H9 (cell line): ENCODE measurements around the gene DPYSL5. TPM values are rescaled to one million over a fixed set of nuclear protein-coding genes. Genes with fewer than 3 reads are reported as not detected.

Experiments
- DNase-seq: peaks from one replicate; pipeline ENCODE4 v3.0.0-alpha.2; 2017
- H2AFZ ChIP-seq: one replicate; pipeline ENCODE4 v1.6.1; 2013; ENCODE audit warnings: mild to moderate bottlenecking, low read length, control low read depth, moderate library complexity
- H2AK5ac ChIP-seq: 2 replicates; pipeline ENCODE4 v1.6.1; 2013; ENCODE audit warnings: low read length, control low read depth, mixed read lengths; ENCODE audit not compliant: insufficient read length
- H2BK120ac ChIP-seq: one replicate; pipeline ENCODE4 v1.6.1; 2013; ENCODE audit warnings: low read depth, mild to moderate bottlenecking, low read length, control low read depth, inconsistent platforms; ENCODE audit not compliant: poor library complexity, severe bottlenecking
- H2BK12ac ChIP-seq: 2 replicates; pipeline ENCODE4 v1.6.1; 2013; ENCODE audit warnings: low read length, control low read depth, mixed read lengths, low read depth; ENCODE audit not compliant: insufficient read length
- H2BK15ac ChIP-seq: 2 replicates; pipeline ENCODE4 v1.6.1; 2013; ENCODE audit warnings: low read depth, low read length, control low read depth
- H2BK20ac ChIP-seq: one replicate; pipeline ENCODE4 v1.6.1; 2013; ENCODE audit warnings: low read depth, mild to moderate bottlenecking, low read length, control low read depth, inconsistent platforms; ENCODE audit not compliant: poor library complexity, severe bottlenecking
- H2BK5ac ChIP-seq: 2 replicates; pipeline ENCODE4 v1.6.1; 2013; ENCODE audit warnings: low read length, control low read depth, mixed read lengths; ENCODE audit not compliant: insufficient read length
- H3K14ac ChIP-seq: 2 replicates; pipeline ENCODE4 v1.6.1; 2013; ENCODE audit warnings: low read length, control low read depth; ENCODE audit not compliant: insufficient read depth
- H3K18ac ChIP-seq: 2 replicates; pipeline ENCODE4 v1.6.1; 2013; ENCODE audit warnings: low read depth, mild to moderate bottlenecking, mixed read lengths, low read length, control low read depth; ENCODE audit not compliant: insufficient read length
- H3K23ac ChIP-seq: 2 replicates; pipeline ENCODE4 v1.6.1; 2013; ENCODE audit warnings: low read length, control low read depth, mixed read lengths, low read depth; ENCODE audit not compliant: insufficient read length
- H3K23me2 ChIP-seq: 2 replicates; pipeline ENCODE4 v1.6.1; 2013; ENCODE audit warnings: low read depth, mild to moderate bottlenecking, mixed read lengths, low read length, control low read depth; ENCODE audit not compliant: insufficient read length, poor library complexity, severe bottlenecking
- H3K27ac ChIP-seq: 2 replicates; pipeline ENCODE4 v1.5.1; 2013; ENCODE audit warnings: low read length, control low read depth, mixed read lengths, low read depth; ENCODE audit not compliant: insufficient read length
- H3K27me3 ChIP-seq: 2 replicates; pipeline ENCODE4 v1.6.1; 2013; ENCODE audit warnings: low read length, control low read depth, inconsistent platforms; ENCODE audit not compliant: insufficient read depth
- H3K4ac ChIP-seq: 2 replicates; pipeline ENCODE4 v1.6.1; 2013; ENCODE audit warnings: low read depth, mild to moderate bottlenecking, control low read depth, inconsistent platforms, low read length, moderate library complexity
- H3K4me1 ChIP-seq: 2 replicates; pipeline ENCODE4 v1.6.1; 2013; ENCODE audit warnings: low read length, control low read depth, inconsistent platforms; ENCODE audit not compliant: insufficient read depth
- H3K4me2 ChIP-seq: 2 replicates; pipeline ENCODE4 v1.6.1; 2013; ENCODE audit warnings: low read length, control low read depth, mixed read lengths; ENCODE audit not compliant: insufficient read length, insufficient read depth
- H3K56ac ChIP-seq: 2 replicates; pipeline ENCODE4 v1.6.1; 2013; ENCODE audit warnings: low read depth, mild to moderate bottlenecking, mixed read lengths, low read length, control low read depth; ENCODE audit not compliant: insufficient read length
- H3K79me1 ChIP-seq: 2 replicates; pipeline ENCODE4 v1.6.1; 2013; ENCODE audit warnings: low read depth, mild to moderate bottlenecking, moderate library complexity, low read length, control low read depth, inconsistent platforms; ENCODE audit not compliant: insufficient read depth, poor library complexity, severe bottlenecking
- H3K79me2 ChIP-seq: 2 replicates; pipeline ENCODE4 v1.6.1; 2013; ENCODE audit warnings: low read length, control low read depth, inconsistent platforms; ENCODE audit not compliant: insufficient read depth
- H3K9ac ChIP-seq: 2 replicates; pipeline ENCODE4 v1.6.1; 2013; ENCODE audit warnings: low read length, control low read depth, mixed read lengths; ENCODE audit not compliant: insufficient read length; ENCODE audit errors: extremely low read depth
- H3K9me3 ChIP-seq: one replicate; pipeline ENCODE4 v1.6.1; 2013; ENCODE audit warnings: low read depth, low read length, inconsistent platforms; ENCODE audit not compliant: control insufficient read depth
- H3T11ph ChIP-seq: one replicate; pipeline ENCODE4 v1.6.1; 2013; ENCODE audit warnings: mild to moderate bottlenecking, low read length, control low read depth, inconsistent platforms
- H4K20me1 ChIP-seq: one replicate; pipeline ENCODE4 v1.6.1; 2013; ENCODE audit not compliant: control insufficient read depth, insufficient read length, insufficient read depth
- H4K5ac ChIP-seq: 2 replicates; pipeline ENCODE4 v1.6.1; 2013; ENCODE audit warnings: low read depth, mild to moderate bottlenecking, mixed read lengths, low read length, control low read depth; ENCODE audit not compliant: insufficient read length
- H4K8ac ChIP-seq: replicated peaks from 2 replicates; pipeline ENCODE4 v1.6.1; 2013; ENCODE audit warnings: low read length, control low read depth, mixed read lengths, low read depth; ENCODE audit not compliant: insufficient read length
- H4K91ac ChIP-seq: 2 replicates; pipeline ENCODE4 v1.6.1; 2013; ENCODE audit warnings: low read depth, mild to moderate bottlenecking, moderate library complexity, mixed read lengths, low read length, control low read depth; ENCODE audit not compliant: insufficient read length
- H3K27ac Mint-ChIP-seq, 3 experiments: 2 replicates in 2 of 3; 3 replicates in 1 of 3; pipeline ENCODE4 v1.8.0; 2020 to 2021; ENCODE audit warnings: mixed read lengths in 3 of 3, mild to moderate bottlenecking in 1 of 3, moderate library complexity in 1 of 3
- H3K27me3 Mint-ChIP-seq: 2 replicates; pipeline ENCODE4 v1.8.0; 2021; ENCODE audit warnings: low read depth, mild to moderate bottlenecking, moderate library complexity, mixed read lengths
- H3K36me3 Mint-ChIP-seq, 3 experiments: 2 replicates in 2 of 3; 3 replicates in 1 of 3; pipeline ENCODE4 v1.8.0; 2020 to 2021; ENCODE audit warnings: low read depth in 3 of 3, mixed read lengths in 3 of 3; ENCODE audit not compliant: insufficient read depth in 1 of 3
- H3K4me1 Mint-ChIP-seq, 2 experiments: 2 replicates each; pipeline ENCODE4 v1.8.0; 2020; ENCODE audit warnings: mixed read lengths in 2 of 2
- H3K4me3 Mint-ChIP-seq, 2 experiments: 2 replicates in 1 of 2; 3 replicates in 1 of 2; pipeline ENCODE4 v1.8.0; 2020 to 2021; ENCODE audit warnings: mild to moderate bottlenecking in 2 of 2, mixed read lengths in 2 of 2, moderate library complexity in 1 of 2
- H3K9me3 Mint-ChIP-seq, 2 experiments: 2 replicates in 1 of 2; 3 replicates in 1 of 2; pipeline ENCODE4 v1.8.0; 2020; ENCODE audit warnings: mild to moderate bottlenecking in 2 of 2, mixed read lengths in 2 of 2, moderate library complexity in 1 of 2
- CTCF ChIP-seq: fragments of 200-600 bp; sonication (generic); conservative IDR thresholded peaks from 3 replicates; pipeline ENCODE4 v1.8.0; 2021; ENCODE audit warnings: antibody characterized with exemption, mild to moderate bottlenecking
- WGBS: extraction: QIAGEN DNeasy Blood & Tissue Kit; methylation state at CpG from one replicate; pipeline ENCODE4 v1.1.7; 2013; ENCODE audit warnings: missing lambda C conversion rate, low lambda C conversion rate, mixed read lengths; ENCODE audit not compliant: insufficient read length; ENCODE audit errors: extremely low coverage; 5-methylcytosine and 5-hydroxymethylcytosine counted together
- total RNA-seq: library from RNA; stranded (reverse); gene quantifications from 2 replicates; pipeline ENCODE4 v1.2.1, GENCODE V29; 2021

Gene DPYSL5
- total RNA-seq, 1 experiment from 2014 or later = 6.4 TPM

GRCh38 chr2:26809876-26810577 lies 37.9 kb upstream of the DPYSL5 start:
- H3K4ac ChIP-seq = no peak overlapping the region
- no peak overlapping the region for H2BK5ac ChIP-seq
- Mint-ChIP-seq H3K4me1 (peaks cover 10 to 14% of the 10 kb centered on the region in 2 experiments), H3K4me3 (no peak overlapping the region), H3K36me3 (no peaks in the 10 kb centered on the region), H3K27ac (no peak overlapping the region; a peak in 1 of 7 replicates), H3K9me3 (peaks cover 2% of the 10 kb centered on the region in 2 experiments; a peak in 2 of 5 replicates), H3K27me3 (peaks cover 12% of the 10 kb centered on the region)
- no peak overlapping the region for H2AK5ac ChIP-seq
- no peak overlapping the region for H3K18ac ChIP-seq
- no peak overlapping the region for H3K14ac ChIP-seq
- no peaks in the 10 kb centered on the region for H3K79me2 ChIP-seq
- no peak for DNase-seq
- no peak overlapping the region for H2BK120ac ChIP-seq
- H3K4me2 ChIP-seq = no peak overlapping the region
- H4K20me1 ChIP-seq = no peaks in the 10 kb centered on the region
- H3K9ac ChIP-seq = no peak overlapping the region
- H2BK15ac ChIP-seq = no peak overlapping the region
- H2BK20ac ChIP-seq = no peak overlapping the region
- H3K9me3 ChIP-seq = no peaks in the 10 kb centered on the region
- H4K91ac ChIP-seq = no peak overlapping the region
- no peak overlapping the region for H2AFZ ChIP-seq
- no peak overlapping the region for H3K56ac ChIP-seq
- WGBS = no CpG with 5 or more reads among the region's 6 CpGs
- H3K27me3 ChIP-seq = no peaks in the 10 kb centered on the region
- H3K23ac ChIP-seq = no peak overlapping the region
- H2BK12ac ChIP-seq = no peak overlapping the region
- no peak overlapping the region for H4K5ac ChIP-seq
- no peaks in the 10 kb centered on the region for H3K4me1 ChIP-seq
- H3K79me1 ChIP-seq = no peaks in the 10 kb centered on the region
- TF ChIP-seq CTCF = no peak
- H3K27ac ChIP-seq = no peak overlapping the region
- H3K23me2 ChIP-seq = no peaks in the 10 kb centered on the region
- no peak overlapping the region for H3T11ph ChIP-seq
- no peak overlapping the region for H4K8ac ChIP-seq
